ENCODE results near the gene VAPA.

VAPA gene

DNA sequence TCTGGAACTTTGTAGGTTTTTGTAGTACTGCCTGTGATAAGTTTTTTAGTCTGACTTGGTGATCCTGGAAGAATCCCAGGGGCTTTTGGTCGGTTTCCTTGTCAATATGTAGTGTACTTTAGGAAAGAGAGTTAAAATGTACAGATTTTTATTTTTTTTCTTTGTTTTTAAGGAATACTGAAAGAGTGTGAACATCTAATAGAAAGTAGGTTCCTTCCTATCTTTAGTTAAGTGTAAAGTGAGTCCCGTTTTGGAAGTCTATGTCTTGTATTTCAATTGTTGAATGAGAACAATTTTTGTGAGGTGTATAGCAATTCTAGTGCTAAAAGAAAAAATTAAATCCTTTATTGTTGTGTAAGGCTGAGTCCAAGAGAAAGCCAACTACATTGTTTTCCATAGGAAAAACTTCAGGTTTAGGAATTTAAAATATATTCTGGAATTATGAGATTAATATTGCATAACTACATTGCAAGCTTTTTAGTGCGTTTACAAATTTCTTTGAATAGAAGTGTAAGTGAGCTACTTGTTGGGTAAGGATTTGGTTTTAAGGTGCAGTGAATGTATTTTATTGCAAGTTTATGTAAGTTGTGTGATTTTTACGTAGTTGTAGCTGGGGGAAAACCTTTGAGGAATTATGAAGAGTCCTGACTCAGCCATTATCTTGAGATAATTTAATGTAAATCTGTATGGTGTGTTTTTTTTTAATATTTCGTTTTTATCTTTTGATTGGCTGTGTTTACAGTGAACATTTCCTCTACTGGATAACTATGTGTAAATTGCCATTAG is 1.7 kb downstream of the VAPA start:
- DNase-seq = no peak

DNA sequence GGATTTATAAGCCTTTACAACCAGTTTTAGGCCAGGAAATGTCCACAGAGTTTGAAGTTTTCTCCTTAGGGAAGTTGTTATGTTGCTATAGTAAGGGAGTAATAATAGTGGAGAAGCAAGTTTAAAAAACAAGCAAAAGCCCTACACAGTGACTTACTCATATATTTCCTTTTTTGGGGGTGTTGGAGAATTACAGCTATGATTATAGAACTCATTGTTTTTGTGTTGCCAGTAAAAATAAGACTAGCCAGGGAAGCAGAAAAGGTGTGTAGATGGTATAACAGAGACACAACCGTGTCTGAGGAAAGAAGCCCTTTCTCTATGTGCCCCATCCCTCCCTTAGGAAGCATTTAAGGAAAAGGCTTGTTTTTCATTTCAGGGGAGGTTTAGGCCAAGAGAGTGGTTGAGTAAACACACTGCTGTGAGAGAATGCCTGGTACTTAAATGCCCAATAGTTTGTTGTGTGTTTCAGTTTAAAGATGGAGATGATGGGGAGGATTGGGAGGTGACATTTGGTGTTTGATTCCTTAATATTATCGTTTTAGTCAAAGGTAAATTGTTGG is 2.3 kb downstream of the VAPA start:
- DNase-seq = no peak

- no peak for DNase-seq
Observed at GRCh38 chr18:9916808-9917207, 3.0 kb downstream of the VAPA start.

- no peak for DNase-seq
Observed at GRCh38 chr18:9918016-9918680, 4.3 kb downstream of the VAPA start.

GRCh38 chr18:9919564-9920232 is 5.9 kb downstream of the VAPA start:
- DNase-seq = peak; percentile 10 to 19

- DNase-seq = no peak
Observed at GRCh38 chr18:9922592-9923311, 8.9 kb downstream of the VAPA start.

GRCh38 chr18:9924371-9924943 is 10.6 kb downstream of the VAPA start:
- DNase-seq = no peak

GRCh38 chr18:9925369-9925768 is 11.6 kb downstream of the VAPA start:
- DNase-seq = no peak

DNA sequence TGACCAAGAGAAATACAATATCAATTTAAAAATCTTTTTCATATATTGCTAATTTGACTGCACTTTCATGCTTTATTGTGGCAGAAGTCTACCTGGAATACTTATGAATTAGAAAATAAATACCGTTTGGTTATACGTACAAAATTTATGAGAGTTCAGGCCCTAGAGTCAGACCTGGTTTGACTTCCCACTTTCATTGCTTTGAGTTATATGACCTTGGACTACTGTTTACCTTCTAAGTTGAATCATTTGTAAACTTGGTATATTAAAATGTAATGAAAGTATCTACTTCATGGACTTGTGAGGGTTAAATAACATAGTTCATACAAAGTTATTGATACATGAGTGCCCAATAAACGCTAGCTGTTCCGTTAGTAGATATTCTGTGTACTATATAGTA is 12.0 kb downstream of the VAPA start:
- no peak for DNase-seq

DNA sequence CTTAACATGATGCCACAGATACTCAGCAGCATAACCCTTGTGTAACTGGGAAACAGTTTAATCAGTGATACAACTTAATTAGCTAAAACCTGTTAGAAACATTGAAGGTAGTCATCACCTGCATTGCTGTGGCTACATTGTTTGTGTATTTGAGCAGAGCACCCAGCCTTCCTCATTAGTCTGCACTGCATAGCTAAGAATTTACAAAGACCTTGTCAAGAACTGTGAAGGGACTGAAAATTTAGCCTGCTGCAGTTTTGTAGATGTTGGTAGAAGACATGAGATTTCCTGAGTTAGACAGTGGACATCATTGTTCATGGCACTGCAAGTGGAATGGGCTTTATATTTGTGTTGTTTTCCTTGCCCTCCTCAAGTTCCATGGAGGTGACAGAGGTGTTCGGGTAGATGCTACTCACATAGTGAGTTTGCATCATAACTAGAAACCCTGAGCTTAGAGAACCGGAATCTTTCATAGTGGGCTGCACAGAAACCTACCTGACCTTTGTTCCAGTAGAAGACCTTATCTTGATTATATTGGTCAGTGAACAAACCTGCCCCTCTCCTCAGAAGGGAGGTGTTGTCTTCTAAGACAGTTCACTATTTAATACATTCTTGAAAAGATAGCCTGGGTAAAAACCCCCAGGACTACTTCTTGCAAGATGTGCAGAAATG is 12.5 kb downstream of the VAPA start:
- DNase-seq = no peak

GRCh38 chr18:9926977-9927376 is 13.2 kb downstream of the VAPA start:
- no peak for DNase-seq

DNA sequence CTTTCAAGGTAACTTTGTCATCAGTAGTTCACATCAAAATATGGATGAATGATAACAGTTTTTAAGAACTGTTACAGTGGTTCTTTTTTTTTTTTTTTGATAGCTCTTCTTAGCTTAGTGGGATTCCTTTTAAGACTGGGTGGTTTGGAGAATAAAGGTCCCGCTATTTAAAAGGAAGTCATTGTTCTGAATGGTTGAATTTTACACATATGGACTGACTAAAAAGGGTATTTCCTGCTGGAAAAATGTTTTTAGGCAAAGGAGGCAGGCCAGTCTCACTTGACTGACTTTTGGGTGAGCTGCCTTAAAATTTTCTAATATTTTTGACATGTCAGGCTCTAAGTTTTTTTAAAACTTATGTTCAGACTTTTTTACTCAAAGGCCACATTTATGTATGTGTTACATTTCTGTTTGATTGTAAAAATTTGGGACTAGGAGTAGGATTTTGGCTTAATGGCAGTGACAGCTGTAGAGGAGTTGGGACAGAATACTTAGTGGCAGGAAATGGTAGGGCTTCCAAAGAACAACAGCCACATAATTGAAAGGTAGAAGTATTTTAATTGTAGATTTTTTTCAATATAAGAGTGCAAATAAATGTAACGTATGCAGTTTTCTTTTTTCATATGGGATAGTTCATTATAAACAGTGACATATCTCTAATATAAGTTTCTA is 13.7 kb downstream of the VAPA start:
- DNase-seq = no peak

GRCh38 chr18:9928646-9929259 is 14.9 kb downstream of the VAPA start:
- DNase-seq = no peak

DNA sequence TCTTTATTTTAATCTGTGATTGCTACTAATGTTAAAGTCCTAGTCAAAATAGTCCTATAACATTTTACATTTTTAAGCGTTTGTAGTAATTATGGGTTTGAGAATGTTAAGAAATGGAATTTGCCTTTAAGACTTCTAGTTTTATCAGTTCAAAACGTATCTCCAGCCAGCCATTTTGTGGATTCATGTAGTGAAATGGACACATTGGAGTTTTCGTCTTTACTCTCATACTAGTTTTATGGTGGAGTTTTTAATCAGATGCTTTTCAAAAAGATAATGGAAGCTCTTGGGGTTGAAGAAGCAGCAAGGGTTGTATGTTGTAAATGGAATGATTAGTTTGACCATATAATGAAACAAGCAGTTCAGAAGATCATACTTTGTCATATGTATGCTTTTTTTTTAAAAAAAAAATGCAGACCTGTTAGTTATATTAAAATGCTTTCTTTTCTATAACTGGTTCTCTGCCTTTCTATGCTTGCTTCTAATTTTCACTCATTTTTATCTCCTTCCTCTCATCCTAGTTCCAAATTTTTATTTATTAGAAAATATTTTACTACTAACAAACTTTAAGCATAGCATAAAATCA is 16.6 kb downstream of the VAPA start:
- DNase-seq = no peak

GRCh38 chr18:9931146-9931545 is 17.3 kb downstream of the VAPA start:
- DNase-seq = no peak

DNA sequence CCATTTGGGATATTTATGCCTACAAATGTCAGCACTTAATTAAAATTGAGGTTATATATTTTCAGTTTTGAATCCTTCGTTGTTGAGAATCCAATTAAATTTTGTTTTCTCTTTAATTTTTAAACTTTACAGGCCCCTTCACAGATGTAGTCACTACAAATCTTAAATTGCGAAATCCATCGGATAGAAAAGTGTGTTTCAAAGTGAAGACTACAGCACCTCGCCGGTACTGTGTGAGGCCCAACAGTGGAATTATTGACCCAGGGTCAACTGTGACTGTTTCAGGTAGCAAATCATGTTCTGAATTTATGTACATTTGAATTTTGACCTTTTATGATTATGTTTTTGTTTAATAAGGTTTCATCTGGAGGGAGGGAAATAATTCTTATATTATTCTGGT is 17.9 kb downstream of the VAPA start:
- no peak for DNase-seq

GRCh38 chr18:9933865-9934264 is 20.0 kb downstream of the VAPA start:
- no peak for DNase-seq

DNA sequence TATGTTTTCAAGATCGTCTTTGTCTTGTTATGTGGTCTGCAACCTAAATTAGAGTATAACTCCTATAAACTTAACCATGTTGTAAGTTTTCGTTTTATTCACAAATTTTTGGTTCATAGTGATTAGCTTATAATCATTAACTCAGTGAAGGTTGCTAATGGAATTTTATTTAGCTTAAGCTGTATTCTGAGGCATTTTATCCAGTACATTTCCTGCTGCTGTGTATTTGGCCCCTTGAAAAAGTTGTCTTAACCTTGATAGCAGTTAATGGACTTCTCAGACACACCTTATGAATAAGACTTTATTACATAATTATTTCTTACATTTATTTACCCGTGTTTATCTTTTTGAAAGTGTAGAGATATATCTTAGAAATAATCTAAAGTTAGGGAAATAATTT is 20.5 kb downstream of the VAPA start:
- DNase-seq = no peak

GRCh38 chr18:9941103-9941502 is 27.3 kb downstream of the VAPA start:
- DNase-seq = no peak

GRCh38 chr18:9941660-9942059 is 27.8 kb downstream of the VAPA start:
- no peak for DNase-seq

- no peak for DNase-seq
Observed at GRCh38 chr18:9943311-9943710, 29.5 kb downstream of the VAPA start.
